Activated CD4-positive, alpha-beta memory T cell treated with anti-CD3 and anti-CD28 coated beads for 36 hours (primary cell): ENCODE data around the gene C16orf74. TPM values are rescaled to one million over a fixed set of nuclear protein-coding genes. Genes with fewer than 3 reads are reported as not detected.

Experiments used
- CTCF ChIA-PET: fragments of 350-600 bp; sonication (Branson Sonifier 250); formaldehyde crosslinking; loops from one replicate; lab custom pipeline; 2021; ENCODE audit warnings: antibody characterized with exemption, inconsistent platforms; lab: Charles Lee
- POLR2A ChIA-PET: fragments of 350-600 bp; sonication (Branson Sonifier 250); formaldehyde crosslinking; loops from one replicate; lab custom pipeline; 2021; ENCODE audit warnings: antibody characterized with exemption; lab: Charles Lee
- DNase-seq: peaks from one replicate; pipeline ENCODE4 v3.0.0-alpha.2; 2020
- H3K27ac Mint-ChIP-seq: one replicate; pipeline ENCODE4 v1.8.0; 2021; ENCODE audit warnings: mixed read lengths
- H3K27me3 Mint-ChIP-seq: one replicate; pipeline ENCODE4 v1.8.0; 2021; ENCODE audit warnings: mixed read lengths
- H3K36me3 Mint-ChIP-seq: one replicate; pipeline ENCODE4 v1.8.0; 2021; ENCODE audit warnings: mixed read lengths
- H3K4me1 Mint-ChIP-seq: one replicate; pipeline ENCODE4 v1.8.0; 2021; ENCODE audit warnings: low read depth, mixed read lengths
- H3K4me3 Mint-ChIP-seq: one replicate; pipeline ENCODE4 v1.8.0; 2021; ENCODE audit warnings: mild to moderate bottlenecking, mixed read lengths
- H3K9me3 Mint-ChIP-seq: one replicate; pipeline ENCODE4 v1.8.0; 2021; ENCODE audit warnings: mixed read lengths
- intact Hi-C: fragments of 100-400 bp; cut with micrococcal nuclease; formaldehyde crosslinking; loops from one replicate; pipeline ENCODE4 v1.15.1; 2023
- total RNA-seq, 2 experiments: library from RNA; stranded (reverse); gene quantifications; one replicate each; pipeline ENCODE4 v1.2.3, GENCODE V29; 2021

The C16orf74 gene
- total RNA-seq, 2 experiments from 2014 or later: not detected

- H3K27me3 Mint-ChIP-seq: no peaks in the 10 kb centered on the region
Measured at GRCh38 chr16:85673529-85674417, 77.1 kb downstream of the C16orf74 start.

GRCh38 chr16:85670840-85671239 lies 80.1 kb downstream of the C16orf74 start:
- H3K27me3 Mint-ChIP-seq: no peaks in the 10 kb centered on the region
- no peak overlapping the region for H3K4me3 Mint-ChIP-seq
- ChIA-PET POLR2A (no interaction called here), CTCF (no interaction called here)
- peaks cover 6% of the 10 kb centered on the region for H3K4me1 Mint-ChIP-seq
- no peak for DNase-seq
- no peak overlapping the region for H3K27ac Mint-ChIP-seq
- no peaks in the 10 kb centered on the region for H3K9me3 Mint-ChIP-seq
- H3K36me3 Mint-ChIP-seq: peaks cover 39% of the 10 kb centered on the region
- intact Hi-C loops: no loop called here

More at GRCh38 chr16:85673529-85674417, 77.1 kb downstream of the C16orf74 start:
- no peaks in the 10 kb centered on the region for H3K9me3 Mint-ChIP-seq
- peaks cover 43% of the 10 kb centered on the region for H3K36me3 Mint-ChIP-seq
- peaks cover 12% of the 10 kb centered on the region for H3K4me1 Mint-ChIP-seq
- POLR2A ChIA-PET: no interaction called here
- H3K27ac Mint-ChIP-seq: no peak overlapping the region
- no peak overlapping the region for H3K4me3 Mint-ChIP-seq
- no peak for DNase-seq
- CTCF ChIA-PET: interaction anchor here (0.9 to 3.3 kb wide), 4 partner anchors 15 to 146 kb away, joined by 3 to 16 read pairs (median 4); no protein-coding TSS in a partner anchor
- intact Hi-C loops: no loop called here

- H3K36me3 Mint-ChIP-seq: peaks cover 32% of the 10 kb centered on the region
- H3K27ac Mint-ChIP-seq: no peak overlapping the region
- CTCF ChIA-PET: interaction anchor here (0.6 to 1.3 kb wide), 2 partner anchors 9 to 51 kb away, joined by 3 read pairs; no protein-coding TSS in a partner anchor
- POLR2A ChIA-PET: no interaction called here
- H3K27me3 Mint-ChIP-seq: no peaks in the 10 kb centered on the region
- no peak overlapping the region for H3K4me3 Mint-ChIP-seq
- intact Hi-C loops: no loop called here
- no peaks in the 10 kb centered on the region for H3K9me3 Mint-ChIP-seq
- no peak for DNase-seq
- no peaks in the 10 kb centered on the region for H3K4me1 Mint-ChIP-seq
Measured at GRCh38 chr16:85668676-85669424, 82.0 kb downstream of the C16orf74 start.

- ChIA-PET POLR2A (interaction anchor here (1.2 kb wide), 1 partner anchor 21 kb away, joined by 3 read pairs; the partner anchor contains the start of gene GINS2), CTCF (interaction anchor here (1.3 kb wide), 1 partner anchor 8 kb away, joined by 3 read pairs; no protein-coding TSS in a partner anchor)
- no peaks in the 10 kb centered on the region for H3K27me3 Mint-ChIP-seq
- no peaks in the 10 kb centered on the region for H3K4me1 Mint-ChIP-seq
- no peak overlapping the region for H3K27ac Mint-ChIP-seq
- no peak for DNase-seq
- peaks cover 35% of the 10 kb centered on the region for H3K36me3 Mint-ChIP-seq
- H3K4me3 Mint-ChIP-seq: no peak overlapping the region
- intact Hi-C loops: no loop called here
- no peaks in the 10 kb centered on the region for H3K9me3 Mint-ChIP-seq
Measured at GRCh38 chr16:85667841-85668413, 83.0 kb downstream of the C16orf74 start.

GRCh38 chr16:85667261-85667660 lies 83.6 kb downstream of the C16orf74 start:
- Mint-ChIP-seq H3K36me3 (peaks cover 32% of the 10 kb centered on the region), H3K27me3 (no peaks in the 10 kb centered on the region), H3K4me1 (no peaks in the 10 kb centered on the region), H3K9me3 (no peaks in the 10 kb centered on the region), H3K4me3 (no peak overlapping the region), H3K27ac (no peak overlapping the region)
- ChIA-PET CTCF (interaction anchor here (1.3 kb wide), 1 partner anchor 8 kb away, joined by 3 read pairs; no protein-coding TSS in a partner anchor), POLR2A (interaction anchor here (1.2 kb wide), 1 partner anchor 22 kb away, joined by 3 read pairs; the partner anchor contains the start of gene GINS2)
- intact Hi-C loops: no loop called here
- no peak for DNase-seq

- no peak overlapping the region for H3K27ac Mint-ChIP-seq
- peaks cover 27% of the 10 kb centered on the region for H3K36me3 Mint-ChIP-seq
Measured at GRCh38 chr16:85665929-85666328, 85.0 kb downstream of the C16orf74 start.

GRCh38 chr16:85665373-85665740 lies 85.5 kb downstream of the C16orf74 start:
- Mint-ChIP-seq H3K27ac (no peak overlapping the region), H3K36me3 (peaks cover 23% of the 10 kb centered on the region), H3K4me3 (no peak overlapping the region), H3K4me1 (no peaks in the 10 kb centered on the region), H3K27me3 (no peaks in the 10 kb centered on the region), H3K9me3 (no peaks in the 10 kb centered on the region)
- CTCF ChIA-PET: no interaction called here
- intact Hi-C loops: no loop called here
- no peak for DNase-seq
- POLR2A ChIA-PET: no interaction called here

More at GRCh38 chr16:85665929-85666328, 85.0 kb downstream of the C16orf74 start:
- intact Hi-C loops: no loop called here
- ChIA-PET CTCF (no interaction called here), POLR2A (no interaction called here)
- DNase-seq: no peak
- H3K4me1 Mint-ChIP-seq: no peaks in the 10 kb centered on the region
- no peaks in the 10 kb centered on the region for H3K9me3 Mint-ChIP-seq
- no peaks in the 10 kb centered on the region for H3K27me3 Mint-ChIP-seq
- no peak overlapping the region for H3K4me3 Mint-ChIP-seq

DNA sequence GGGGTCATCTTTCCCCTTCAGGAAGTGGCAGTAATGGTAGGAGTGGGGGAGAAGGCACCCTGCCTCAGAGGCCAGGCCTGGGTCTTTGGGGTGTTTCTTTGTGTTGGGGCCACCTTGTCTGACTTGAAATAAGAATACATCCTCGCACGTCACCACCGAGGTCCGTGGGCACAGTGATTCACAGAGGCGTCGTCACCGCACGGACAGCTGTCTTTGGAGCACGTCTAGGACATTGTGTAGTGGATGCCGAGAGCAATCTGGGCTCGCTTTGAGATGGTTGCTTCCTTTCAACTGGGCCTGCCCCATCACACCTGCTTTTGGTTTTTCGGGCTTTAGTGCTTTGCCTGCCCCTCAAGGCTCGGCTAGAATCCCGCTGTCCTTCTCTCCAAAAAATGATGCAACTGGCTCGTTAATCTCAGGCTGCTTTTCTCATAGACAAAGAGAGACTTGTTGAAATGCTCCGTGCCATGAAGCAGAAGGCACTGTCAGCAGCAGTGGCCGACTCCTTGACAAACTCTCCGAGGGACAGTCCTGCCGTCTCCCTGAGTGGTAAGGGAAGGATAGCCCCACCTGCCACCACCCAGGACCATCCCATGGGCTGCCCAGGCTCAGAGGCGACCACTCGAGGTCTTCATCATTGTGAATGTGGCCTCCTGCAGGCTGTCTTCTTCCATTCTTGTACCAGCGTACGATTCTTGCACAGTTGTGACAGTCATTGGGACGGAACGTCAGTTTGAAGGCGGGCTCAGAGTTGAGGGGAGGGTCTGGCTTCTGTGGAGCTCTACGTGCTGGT lies 86.1 kb downstream of the C16orf74 start:
- intact Hi-C loops: no loop called here
- ChIA-PET CTCF (no interaction called here), POLR2A (no interaction called here)
- peaks cover 18% of the 10 kb centered on the region for H3K36me3 Mint-ChIP-seq
- H3K27ac Mint-ChIP-seq: no peak overlapping the region
- H3K4me1 Mint-ChIP-seq: no peaks in the 10 kb centered on the region
- H3K27me3 Mint-ChIP-seq: no peaks in the 10 kb centered on the region
- no peak overlapping the region for H3K4me3 Mint-ChIP-seq
- no peaks in the 10 kb centered on the region for H3K9me3 Mint-ChIP-seq
- no peak for DNase-seq

DNA sequence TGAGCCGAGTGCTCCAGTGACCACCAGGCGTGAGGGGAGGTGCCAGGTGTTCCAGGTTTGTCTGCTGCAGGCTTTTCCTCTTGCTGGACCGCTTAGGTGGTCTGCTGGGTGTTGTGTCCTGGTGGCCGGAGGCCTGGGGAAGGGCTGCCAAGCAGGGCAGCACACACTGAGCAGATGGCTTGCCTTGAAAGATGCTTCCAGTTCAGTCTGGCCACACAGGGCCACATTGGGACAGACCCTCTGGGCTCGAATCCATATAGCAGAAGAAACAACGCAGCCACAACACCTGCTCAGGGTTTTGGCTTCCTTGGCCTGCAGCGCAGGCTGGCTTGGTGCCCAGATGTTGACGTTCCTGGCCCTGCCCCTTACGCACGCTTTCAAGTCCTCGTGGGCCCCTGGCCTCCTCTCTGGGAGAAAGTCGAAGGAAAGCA lies 87.0 kb downstream of the C16orf74 start:
- H3K27ac Mint-ChIP-seq: no peak overlapping the region
- ChIA-PET CTCF (no interaction called here), POLR2A (no interaction called here)
- DNase-seq: no peak
- H3K36me3 Mint-ChIP-seq: peaks cover 16% of the 10 kb centered on the region
- H3K9me3 Mint-ChIP-seq: no peaks in the 10 kb centered on the region
- intact Hi-C loops: no loop called here
- H3K4me3 Mint-ChIP-seq: no peak overlapping the region
- H3K4me1 Mint-ChIP-seq: no peaks in the 10 kb centered on the region
- no peaks in the 10 kb centered on the region for H3K27me3 Mint-ChIP-seq

DNA sequence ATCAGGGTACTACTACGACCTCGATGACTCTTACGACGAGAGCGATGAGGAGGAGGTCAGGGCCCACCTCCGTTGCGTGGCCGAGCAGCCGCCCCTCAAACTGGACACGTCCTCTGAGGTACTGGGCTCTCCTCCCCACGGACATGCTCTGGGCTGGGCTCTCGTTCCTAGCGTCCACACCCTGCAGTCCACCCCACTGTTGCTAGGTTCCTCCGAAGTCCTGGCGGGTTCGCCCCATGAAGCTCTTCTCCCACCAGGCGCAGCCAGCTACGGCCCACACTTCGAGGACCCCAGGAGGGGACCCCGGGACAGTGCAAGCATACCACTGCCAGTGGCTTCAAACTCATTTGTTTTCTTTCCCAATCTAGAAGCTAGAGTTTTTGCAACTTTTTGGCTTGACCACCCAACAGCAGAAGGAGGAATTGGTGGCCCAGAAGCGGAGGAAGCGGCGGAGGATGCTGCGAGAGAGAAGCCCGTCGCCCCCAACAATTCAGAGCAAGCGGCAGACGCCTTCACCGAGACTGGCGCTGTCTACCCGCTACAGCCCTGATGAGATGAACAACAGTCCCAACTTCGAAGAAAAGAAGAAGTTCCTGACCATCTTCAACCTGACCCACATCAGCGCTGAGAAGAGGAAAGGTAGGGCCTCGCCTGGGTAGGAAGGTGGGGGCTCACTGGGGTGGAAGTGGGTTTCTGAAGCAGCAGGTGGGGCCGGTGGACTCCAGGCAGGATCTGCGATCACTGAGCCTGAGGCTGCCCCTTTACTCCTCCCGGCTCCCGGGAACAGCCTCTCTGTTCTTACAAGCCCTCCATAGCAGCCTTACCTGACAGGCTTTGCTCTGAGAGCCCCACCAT lies 87.7 kb downstream of the C16orf74 start:
- intact Hi-C loops: no loop called here
- Mint-ChIP-seq H3K27me3 (no peaks in the 10 kb centered on the region), H3K27ac (no peak overlapping the region), H3K4me3 (no peak overlapping the region), H3K4me1 (no peaks in the 10 kb centered on the region), H3K9me3 (no peaks in the 10 kb centered on the region), H3K36me3 (peaks cover 16% of the 10 kb centered on the region)
- no peak for DNase-seq
- ChIA-PET POLR2A (no interaction called here), CTCF (interaction anchor here (8.3 kb wide), 1 partner anchor 55 kb away, joined by 74 read pairs; no protein-coding TSS in a partner anchor)

DNA sequence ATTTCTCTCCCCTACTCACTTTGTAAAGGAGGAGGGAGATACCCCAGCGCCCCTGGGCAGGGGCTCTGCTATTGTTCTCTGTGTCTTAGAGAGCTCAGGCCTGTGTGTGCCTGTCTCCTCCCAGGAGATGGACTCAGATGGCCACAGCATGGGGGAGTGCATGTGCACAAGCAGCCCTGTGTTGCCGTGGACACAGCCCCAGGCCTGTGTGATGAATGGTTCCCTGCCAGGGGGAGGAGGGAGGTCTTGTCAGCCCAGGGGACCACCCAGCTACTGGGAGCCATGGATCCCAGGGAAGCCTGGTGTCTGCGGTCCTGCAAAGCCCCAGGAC lies 88.4 kb downstream of the C16orf74 start:
- peaks cover 20% of the 10 kb centered on the region for H3K36me3 Mint-ChIP-seq
- ChIA-PET CTCF (interaction anchor here (8.3 kb wide), 1 partner anchor 56 kb away, joined by 74 read pairs; no protein-coding TSS in a partner anchor), POLR2A (no interaction called here)
- H3K27me3 Mint-ChIP-seq: no peaks in the 10 kb centered on the region
- no peak overlapping the region for H3K4me3 Mint-ChIP-seq
- H3K9me3 Mint-ChIP-seq: no peaks in the 10 kb centered on the region
- H3K4me1 Mint-ChIP-seq: no peaks in the 10 kb centered on the region
- H3K27ac Mint-ChIP-seq: no peak overlapping the region
- no peak for DNase-seq
- intact Hi-C loops: no loop called here
